HEK293T (cell line): ENCODE measurements around the gene ING4.

ENCODE experiments used
- ARNT ChIP-seq: fragments of 450-650 bp; IDR thresholded peaks from 2 replicates; pipeline ENCODE4 v1.6.1; 2017; ENCODE audit warnings: mild to moderate bottlenecking
- BHLHE40 ChIP-seq: fragments of 450-650 bp; IDR thresholded peaks from 2 replicates; pipeline ENCODE4 v1.6.1; 2016; ENCODE audit warnings: mild to moderate bottlenecking, moderate library complexity, borderline replicate concordance
- CTBP1 ChIP-seq: fragments of 450-650 bp; IDR thresholded peaks from 2 replicates; pipeline ENCODE4 v1.6.1; 2016; ENCODE audit warnings: borderline replicate concordance
- ELF4 ChIP-seq: fragments of 450-650 bp; IDR thresholded peaks from 2 replicates; pipeline ENCODE4 v1.6.1; 2017; ENCODE audit warnings: antibody characterized with exemption
- FOXA1 ChIP-seq: fragments of 450-650 bp; IDR thresholded peaks from 2 replicates; pipeline ENCODE4 v1.6.1; 2016; ENCODE audit warnings: mild to moderate bottlenecking
- FOXK2 ChIP-seq: fragments of 450-650 bp; IDR thresholded peaks from 2 replicates; pipeline ENCODE4 v1.6.1; 2016; ENCODE audit warnings: mild to moderate bottlenecking
- FOXM1 ChIP-seq: fragments of 450-650 bp; IDR thresholded peaks from 2 replicates; pipeline ENCODE4 v1.6.1; 2017; ENCODE audit warnings: mild to moderate bottlenecking, borderline replicate concordance
- HDGF ChIP-seq: fragments of 450-650 bp; IDR thresholded peaks from 2 replicates; pipeline ENCODE4 v1.6.1; 2017; ENCODE audit warnings: antibody characterized with exemption, borderline replicate concordance
- L3MBTL2 ChIP-seq: fragments of 450-650 bp; conservative IDR thresholded peaks from 2 replicates; pipeline ENCODE4 v1.6.1; 2016; ENCODE audit warnings: mild to moderate bottlenecking
- SP1 ChIP-seq: fragments of 450-650 bp; IDR thresholded peaks from 2 replicates; pipeline ENCODE4 v1.6.1; 2017
- SUZ12 ChIP-seq: fragments of 450-650 bp; IDR thresholded peaks from 2 replicates; pipeline ENCODE4 v1.6.1; 2016; ENCODE audit warnings: mild to moderate bottlenecking
- TARDBP ChIP-seq: fragments of 450-650 bp; IDR thresholded peaks from 2 replicates; pipeline ENCODE4 v1.6.1; 2016
- ZNF384 ChIP-seq: fragments of 450-650 bp; IDR thresholded peaks from 2 replicates; pipeline ENCODE4 v1.6.1; 2016
- TF ChIP-seq, protein P1 (sequence below): fragments of 450-650 bp; IDR thresholded peaks from 2 replicates; pipeline ENCODE4 v1.6.1; 2016

DNA sequence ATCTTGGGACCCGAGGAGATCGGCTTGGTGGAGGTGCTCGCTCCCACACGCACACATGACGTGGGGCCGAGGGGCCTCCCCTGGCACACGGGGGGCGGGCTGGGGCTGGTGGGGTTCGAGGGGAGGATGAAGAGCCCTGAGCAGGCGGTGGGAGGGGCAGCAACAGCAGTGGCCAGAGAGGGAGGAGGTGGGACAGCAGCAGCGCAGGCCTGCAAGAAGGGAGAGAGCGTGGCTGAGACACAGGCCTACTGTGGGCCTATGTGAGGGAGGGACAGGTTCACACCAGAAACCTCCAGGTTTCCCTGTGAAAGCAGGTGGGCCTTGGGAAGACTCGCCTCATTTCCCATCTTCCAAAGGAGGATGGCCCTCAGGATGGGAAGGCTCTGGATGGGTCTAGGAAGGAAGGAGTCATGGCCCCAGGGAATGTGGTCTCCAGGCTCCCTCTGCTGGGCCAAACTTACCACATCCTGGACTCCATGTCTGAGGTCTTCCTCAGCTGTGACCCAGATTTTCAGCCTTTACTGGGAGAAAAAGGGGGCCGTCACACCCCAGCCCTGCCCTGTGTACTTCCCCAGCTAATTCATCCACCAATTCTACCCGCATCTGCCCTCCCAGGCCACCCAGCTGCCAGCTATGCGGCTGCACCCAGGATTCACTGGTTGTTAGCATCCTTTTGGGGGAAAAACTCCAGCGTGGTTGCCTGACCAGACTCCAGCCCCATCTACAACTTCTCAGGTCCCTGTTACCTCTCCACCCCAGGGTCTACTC, 34.8 kb upstream of the ING4 start:
- no peak for TF ChIP-seq SUZ12
- TF ChIP-seq, protein P1, sequence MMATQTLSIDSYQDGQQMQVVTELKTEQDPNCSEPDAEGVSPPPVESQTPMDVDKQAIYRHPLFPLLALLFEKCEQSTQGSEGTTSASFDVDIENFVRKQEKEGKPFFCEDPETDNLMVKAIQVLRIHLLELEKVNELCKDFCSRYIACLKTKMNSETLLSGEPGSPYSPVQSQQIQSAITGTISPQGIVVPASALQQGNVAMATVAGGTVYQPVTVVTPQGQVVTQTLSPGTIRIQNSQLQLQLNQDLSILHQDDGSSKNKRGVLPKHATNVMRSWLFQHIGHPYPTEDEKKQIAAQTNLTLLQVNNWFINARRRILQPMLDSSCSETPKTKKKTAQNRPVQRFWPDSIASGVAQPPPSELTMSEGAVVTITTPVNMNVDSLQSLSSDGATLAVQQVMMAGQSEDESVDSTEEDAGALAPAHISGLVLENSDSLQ, result no peak
- no peak for TF ChIP-seq FOXA1
- no peak for TF ChIP-seq CTBP1
- no peak for TF ChIP-seq BHLHE40
- no peak for TF ChIP-seq FOXK2
- no peak for TF ChIP-seq TARDBP
- TF ChIP-seq FOXM1, result no peak
- TF ChIP-seq ZNF384, result no peak
- no peak for TF ChIP-seq ARNT
- no peak for TF ChIP-seq ELF4
- no peak for TF ChIP-seq SP1
- no peak for TF ChIP-seq L3MBTL2
- TF ChIP-seq HDGF, result no peak
